HepG2 (cell line): ENCODE results near the gene SIRPA. TPM values are rescaled to one million over a fixed set of nuclear protein-coding genes. Genes with fewer than 3 reads are reported as not detected.
A peak's percentile ranks its signal among the peaks of the same experiment; 100 is the strongest.

Experiments
- ATAC-seq: fragments of 200-7000 bp; cut with Tn5 transposase; 3 replicates; pipeline ENCODE4 v1.9.1; 2020; ENCODE audit warnings: mild to moderate bottlenecking, moderate library complexity
- BruUV-seq: library from RNA; stranded (reverse); fragments of 400-500 nt; replicated peaks from 2 replicates; lab custom pipeline; 2021; lab: Mats Ljungman, UMichigan
- CTCF ChIA-PET: fragments of 300-600 bp; formaldehyde crosslinking; extraction: SDS; loops from one replicate; lab custom pipeline; 2021; ENCODE audit warnings: low total read pairs, inconsistent platforms, low intra/inter-chr PET ratio; lab: Yijun Ruan, JAX
- POLR2A ChIA-PET: fragments of 350-600 bp; sonication (Branson Sonifier 250); formaldehyde crosslinking; loops from one replicate; lab custom pipeline; 2020; ENCODE audit warnings: antibody characterized with exemption, inconsistent platforms; lab: Yijun Ruan, JAX
- DNase-seq: peaks from one replicate; pipeline ENCODE4 v3.0.0-alpha.2; 2015; ENCODE audit warnings: low spot score
- FAIRE-seq: peaks from 3 replicates; lab custom pipeline; 2011; peaks lifted over from hg19 to GRCh38; lab: Jason Lieb, UNC
- H2AFZ ChIP-seq: one replicate; pipeline ENCODE4 v1.6.1; 2011; ENCODE audit warnings: low read length, inconsistent platforms
- H3K27ac ChIP-seq: fragments of 300-600 bp; 3 replicates; pipeline ENCODE4 v1.8.0; 2011; ENCODE audit warnings: mixed run types, mild to moderate bottlenecking, mixed read lengths, low read length, inconsistent platforms; ENCODE audit not compliant: insufficient read depth; ENCODE audit errors: extremely low read length
- H3K27me3 ChIP-seq, 2 experiments: fragments of 200-600 bp in 1 of 2; 2 replicates in 1 of 2; 3 replicates in 1 of 2; pipeline versions ENCODE4 v1.6.0 to v1.8.0; 2011; ENCODE audit warnings: low read length in 2 of 2, mild to moderate bottlenecking in 2 of 2, moderate library complexity in 2 of 2, inconsistent platforms in 1 of 2; ENCODE audit not compliant: insufficient read depth in 2 of 2, control insufficient read depth in 1 of 2
- H3K36me3 ChIP-seq, 2 experiments: fragments of 200-600 bp in 1 of 2; replicated peaks in 1 of 2; 2 replicates in 1 of 2; 3 replicates in 1 of 2; pipeline versions ENCODE4 v1.5.1 to v1.8.0; 2011; ENCODE audit warnings: low read length in 2 of 2, inconsistent platforms in 1 of 2; ENCODE audit not compliant: insufficient read depth in 2 of 2, control insufficient read depth in 1 of 2
- H3K4me1 ChIP-seq: 2 replicates; pipeline ENCODE4 v1.5.1; 2012; ENCODE audit warnings: low read length, inconsistent platforms; ENCODE audit not compliant: insufficient read depth
- H3K4me2 ChIP-seq: 2 replicates; pipeline ENCODE4 v1.6.0; 2011; ENCODE audit warnings: low read depth, low read length, inconsistent platforms
- H3K4me3 ChIP-seq, 3 experiments: fragments of 200-600 bp in 1 of 3; sonication (generic), shearing (Covaris generic) in 1 of 3; replicated peaks in 1 of 3; 2 replicates each; pipeline ENCODE4 v1.5.1; 2011 to 2016; ENCODE audit warnings: low read length in 3 of 3, inconsistent platforms in 2 of 3, low read depth in 2 of 3, mild to moderate bottlenecking in 2 of 3, control low read depth in 1 of 3, mixed read lengths in 1 of 3; ENCODE audit not compliant: insufficient read depth in 1 of 3
- H3K79me2 ChIP-seq: one replicate; pipeline ENCODE4 v1.6.1; 2011; ENCODE audit warnings: low read length, inconsistent platforms; ENCODE audit not compliant: insufficient read depth
- H3K9ac ChIP-seq: 2 replicates; pipeline ENCODE4 v1.6.0; 2011; ENCODE audit warnings: mild to moderate bottlenecking, low read depth, low read length, inconsistent platforms; ENCODE audit not compliant: insufficient read depth
- H3K9me3 ChIP-seq: 2 replicates; pipeline ENCODE4 v1.5.1; 2012; ENCODE audit warnings: mild to moderate bottlenecking, low read length
- H4K20me1 ChIP-seq: 2 replicates; pipeline ENCODE4 v1.6.0; 2011; ENCODE audit warnings: inconsistent platforms, mild to moderate bottlenecking, low read length, moderate library complexity; ENCODE audit not compliant: insufficient read depth
- FOXP4 ChIP-seq: sonication (generic); formaldehyde crosslinking; IDR thresholded peaks from 2 replicates; pipeline ENCODE4 v1.4.0; 2020; ENCODE audit warnings: missing genetic modification reagents
- HDAC1 ChIP-seq: sonication (generic); formaldehyde crosslinking; IDR thresholded peaks from 2 replicates; pipeline ENCODE4 v1.5.1; 2020; ENCODE audit warnings: mild to moderate bottlenecking, missing genetic modification reagents
- IKZF1 ChIP-seq: fragments of 450-650 bp; IDR thresholded peaks from 2 replicates; pipeline ENCODE4 v1.7.1; 2016
- MXD4 ChIP-seq: IDR thresholded peaks from 2 replicates; pipeline ENCODE4 v1.6.1; 2016; ENCODE audit warnings: mild to moderate bottlenecking, missing biosample characterization, missing genetic modification reagents
- MYC ChIP-seq: sonication (generic); formaldehyde crosslinking; IDR thresholded peaks from 2 replicates; pipeline ENCODE4 v1.9.0; 2021; ENCODE audit warnings: missing genetic modification reagents, borderline replicate concordance
- PATZ1 ChIP-seq: sonication (generic); formaldehyde crosslinking; IDR thresholded peaks from 2 replicates; pipeline ENCODE4 v1.4.0; 2020; ENCODE audit warnings: missing genetic modification reagents
- RFXANK ChIP-seq: IDR thresholded peaks from 2 replicates; pipeline ENCODE4 v1.6.1; 2016
- SIX1 ChIP-seq: sonication (generic); formaldehyde crosslinking; IDR thresholded peaks from 2 replicates; pipeline ENCODE4 v1.4.0; 2020; ENCODE audit warnings: missing genetic modification reagents, borderline replicate concordance
- TCF7L2 ChIP-seq: IDR thresholded peaks from 2 replicates; pipeline ENCODE4 v1.6.1; 2011; ENCODE audit warnings: mild to moderate bottlenecking, low read depth, low read length, moderate library complexity
- ZFYVE20 ChIP-seq: sonication (generic); formaldehyde crosslinking; IDR thresholded peaks from 2 replicates; pipeline ENCODE4 v1.8.0; 2023; ENCODE audit warnings: low read depth, mild to moderate bottlenecking, moderate library complexity, missing genetic modification reagents, borderline replicate concordance
- ZNF10 ChIP-seq: sonication (generic); formaldehyde crosslinking; IDR thresholded peaks from 2 replicates; pipeline ENCODE4 v1.4.0; 2020; ENCODE audit warnings: mild to moderate bottlenecking, low read depth, missing genetic modification reagents, borderline replicate concordance
- ZNF101 ChIP-seq: sonication (generic); formaldehyde crosslinking; IDR thresholded peaks from 2 replicates; pipeline ENCODE4 v1.4.0; 2020; ENCODE audit warnings: mild to moderate bottlenecking, low read depth, missing genetic modification reagents, borderline replicate concordance
- ZNF224 ChIP-seq: sonication (generic); formaldehyde crosslinking; IDR thresholded peaks from 2 replicates; pipeline ENCODE4 v1.5.0; 2020; ENCODE audit warnings: mild to moderate bottlenecking, missing genetic modification reagents
- ZNF317 ChIP-seq: sonication (generic); formaldehyde crosslinking; IDR thresholded peaks from 2 replicates; pipeline ENCODE4 v1.5.0; 2020; ENCODE audit warnings: mild to moderate bottlenecking, missing genetic modification reagents
- ZNF605 ChIP-seq: sonication (generic); formaldehyde crosslinking; IDR thresholded peaks from 2 replicates; pipeline ENCODE4 v1.8.0; 2022; ENCODE audit warnings: mild to moderate bottlenecking, missing genetic modification reagents
- ZNF709 ChIP-seq: sonication (generic); formaldehyde crosslinking; IDR thresholded peaks from 2 replicates; pipeline ENCODE4 v1.5.0; 2020; ENCODE audit warnings: mild to moderate bottlenecking, missing genetic modification reagents
- ZNF768 ChIP-seq: sonication (generic); formaldehyde crosslinking; IDR thresholded peaks from 2 replicates; pipeline ENCODE4 v1.4.0; 2020; ENCODE audit warnings: missing genetic modification reagents
- WGBS: methylation state at CpG from one replicate; pipeline ENCODE4 v1.1.6; 2017; ENCODE audit warnings: low lambda C conversion rate; 5-methylcytosine and 5-hydroxymethylcytosine counted together
- in situ Hi-C: cut with HindIII; loops from 2 replicates; pipeline ENCODE4 v1.10.0; 2017; ENCODE audit warnings: low pct_unique_long_range_greater_than_20kb; ENCODE audit not compliant: extremely low pct_ligation_motif_present
- intact Hi-C: fragments of 100-400 bp; cut with micrococcal nuclease; formaldehyde crosslinking; loops from one replicate; pipeline ENCODE4 v1.10.0; 2022; ENCODE audit not compliant: unreplicated experiment
- polyA plus RNA-seq, 8 experiments: library from polyadenylated mRNA; depleted of rRNA in 3 of 8; stranded (reverse) in 7 of 8; unstranded in 1 of 8; fragments of >200 nt; fragmentation: Illumina TruSeq in 4 of 8; extraction: Trizol in 4 of 8; gene quantifications; 2 replicates each; pipeline versions ENCODE4 v1.2.1 to v1.2.3, GENCODE V29; 2011 to 2016; ENCODE audit warnings: low read depth in 4 of 8, missing spikeins in 1 of 8, mixed read lengths in 1 of 8; ENCODE audit not compliant: insufficient read depth in 1 of 8
- total RNA-seq, 5 experiments: library from RNA; depleted of rRNA; stranded (reverse); fragments of >200 nt; fragmentation: Illumina TruSeq; extraction: Trizol; gene quantifications; 2 replicates each; pipeline ENCODE4 v1.2.3, GENCODE V29; 2016; ENCODE audit warnings: low read depth in 1 of 5

SIRPA gene
- total and polyA plus RNA-seq, 2 of the 13 experiments (the other 11 are each of a cell fraction or from before 2014, with no cell fraction given): 7.2 to 17.6 TPM

- CTCF ChIA-PET: interaction anchor here (1.2 kb wide), 1 partner anchor 66 kb away, joined by 4 read pairs; no protein-coding TSS in a partner anchor
- Histone ChIP-seq H3K4me3 (no peak overlapping the region), H3K9me3 (no peaks in the 10 kb centered on the region), H3K27me3 (no peaks in the 10 kb centered on the region), H2AFZ (no peak overlapping the region), H3K4me2 (no peak overlapping the region), H4K20me1 (no peaks in the 10 kb centered on the region), H3K9ac (no peak overlapping the region), H3K4me1 (peaks cover 48% of the 10 kb centered on the region), H3K27ac (no peak overlapping the region), H3K36me3 (no peaks in the 10 kb centered on the region), H3K79me2 (no peaks in the 10 kb centered on the region)
- FAIRE-seq (no peak), ATAC-seq (no peak), DNase-seq (no peak)
- TF ChIP-seq ZNF768 (CRISPR knock-in tag) (peak; percentile 50; the same call in 1 of the 2 replicates), RFXANK (CRISPR knock-in tag) (no peak), ZNF224 (CRISPR knock-in tag) (no peak), TCF7L2 (no peak)
- in situ Hi-C loops: no loop called here
- POLR2A ChIA-PET: no interaction called here
- WGBS: 63% methylated on average over 2 of the region's 3 CpGs
- BruUV-seq: no TSS peak
- intact Hi-C loops: no loop called here
These were observed 26.4 kb upstream of the SIRPA start for GRCh38 chr20:1868856-1869255.

GRCh38 chr20:1870323-1870722, 24.9 kb upstream of the SIRPA start:
- CTCF ChIA-PET: no interaction called here
- no peak for DNase-seq
- Histone ChIP-seq H3K4me3 (no peak overlapping the region), H3K9me3 (no peaks in the 10 kb centered on the region), H3K4me1 (peaks cover 63% of the 10 kb centered on the region), H3K79me2 (no peaks in the 10 kb centered on the region), H3K27me3 (no peaks in the 10 kb centered on the region), H2AFZ (no peak overlapping the region), H3K27ac (no peak overlapping the region), H3K36me3 (no peaks in the 10 kb centered on the region), H4K20me1 (no peaks in the 10 kb centered on the region), H3K9ac (no peak overlapping the region), H3K4me2 (no peak overlapping the region)
- no peak for ATAC-seq
- POLR2A ChIA-PET: interaction anchor here (0.7 to 0.8 kb wide), 2 partner anchors 26 to 59 kb away, joined by 3 to 4 read pairs; no protein-coding TSS in a partner anchor
- 82% methylated on average over 4 of the region's 4 CpGs for WGBS
- FAIRE-seq: no peak
- intact Hi-C loops (no loop called here), in situ Hi-C loops (no loop called here)
- no TSS peak for BruUV-seq
- no peak for TF ChIP-seq ZNF10 (CRISPR knock-in tag)
- no peak for TF ChIP-seq IKZF1
- TF ChIP-seq MYC (CRISPR knock-in tag): no peak
- no peak for TF ChIP-seq ZNF605
- TF ChIP-seq ZFYVE20: no peak
- TF ChIP-seq SIX1 (CRISPR knock-in tag): no peak
- no peak for TF ChIP-seq ZNF101 (CRISPR knock-in tag)
- TF ChIP-seq ZNF709 (CRISPR knock-in tag): no peak
- no peak for TF ChIP-seq PATZ1 (CRISPR knock-in tag)
- no peak for TF ChIP-seq MXD4 (CRISPR knock-in tag)
- TF ChIP-seq ZNF317 (CRISPR knock-in tag): no peak
- no peak for TF ChIP-seq FOXP4 (CRISPR knock-in tag)
- TF ChIP-seq HDAC1: no peak
